HG03354 (cell line): ENCODE results near the gene ADGRG6.

ENCODE experiments used
- ATAC-seq: cut with Tn5 transposase; IDR thresholded peaks from one replicate; pipeline ENCODE4 v1.9.1; 2021; ENCODE audit warnings: mild to moderate bottlenecking; ENCODE audit not compliant: unreplicated experiment, poor library complexity, severe bottlenecking

The ADGRG6 gene

GRCh38 chr6:142289687-142290086 is 12.1 kb upstream of the ADGRG6 start:
- ATAC-seq = no peak

- ATAC-seq = no peak
These were observed 11.0 kb upstream of the ADGRG6 start for GRCh38 chr6:142290851-142291250.

DNA sequence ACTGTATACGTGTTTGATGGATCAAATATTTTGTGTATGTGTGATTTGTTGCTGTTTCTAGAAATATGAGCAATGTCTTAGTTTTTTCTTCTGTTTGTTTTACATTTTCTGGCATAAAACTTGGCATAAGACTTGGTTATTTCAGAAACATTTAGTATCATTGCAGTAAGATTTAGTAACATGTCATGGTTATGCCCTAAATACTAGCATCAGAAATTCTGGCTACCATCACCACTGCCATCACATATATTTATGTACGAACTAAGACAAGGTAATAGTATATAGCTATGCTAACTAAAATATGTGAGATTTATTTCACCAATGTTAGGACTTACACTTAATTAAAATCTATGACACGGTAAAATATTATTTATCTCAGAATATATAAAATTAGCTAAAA is 10.3 kb upstream of the ADGRG6 start:
- no peak for ATAC-seq

DNA sequence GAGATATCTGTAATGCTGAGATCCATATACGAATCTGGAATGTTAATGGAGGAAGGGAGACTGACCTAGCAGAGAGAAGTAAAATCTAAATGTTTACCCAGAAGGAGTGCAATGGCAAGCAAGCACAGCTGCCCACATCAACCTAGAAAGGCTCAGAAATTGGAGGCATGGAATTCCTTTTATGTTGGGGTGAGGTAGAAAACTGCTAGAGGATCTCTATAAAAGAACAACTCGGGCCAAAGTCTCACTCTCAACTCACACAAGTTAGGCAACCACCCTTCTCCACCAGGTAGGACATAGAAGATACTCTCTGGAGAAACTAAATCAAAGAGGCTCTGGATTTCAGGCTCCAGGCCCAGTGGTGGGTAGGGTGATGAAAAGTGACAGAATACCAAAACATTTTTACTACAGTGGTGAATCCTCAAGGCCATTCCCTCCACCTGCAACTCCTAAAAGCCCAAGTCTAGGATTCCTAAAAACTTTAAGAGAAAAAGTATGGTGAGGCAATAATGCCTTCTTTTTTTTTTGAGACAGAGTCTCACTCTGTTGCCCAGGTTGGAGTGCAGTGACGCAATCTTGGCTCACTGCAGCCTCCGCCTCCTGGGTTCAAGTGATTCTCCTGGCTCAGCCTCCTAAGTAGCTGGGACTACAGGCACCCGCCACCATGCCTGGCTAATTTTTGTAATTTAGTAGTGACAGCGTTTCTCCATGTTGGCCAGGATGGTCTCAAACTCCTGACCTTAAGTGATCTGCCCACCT is 9.5 kb upstream of the ADGRG6 start:
- ATAC-seq = no peak

DNA sequence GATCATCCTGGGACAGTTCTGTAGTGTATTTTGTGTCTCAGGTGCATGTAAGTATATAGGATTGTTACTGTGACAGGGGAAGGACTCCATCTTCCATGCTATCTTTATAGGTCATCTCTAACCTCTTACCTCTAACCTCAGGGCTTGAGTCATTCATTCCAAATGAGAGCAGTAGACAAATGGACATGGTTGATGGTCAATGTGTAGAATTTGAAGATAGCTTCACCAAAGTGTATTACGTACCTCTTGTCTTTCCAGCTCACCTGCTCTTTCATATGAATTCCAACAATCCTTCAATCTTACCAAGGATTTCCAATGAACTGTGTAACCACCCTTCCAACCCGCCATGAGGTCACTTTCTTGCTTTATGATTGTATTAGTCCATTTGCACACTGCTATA is 8.7 kb upstream of the ADGRG6 start:
- no peak for ATAC-seq

GRCh38 chr6:142294679-142295078 is 7.1 kb upstream of the ADGRG6 start:
- no peak for ATAC-seq

- ATAC-seq = no peak
These were observed 4.7 kb upstream of the ADGRG6 start for GRCh38 chr6:142296975-142297604.

DNA sequence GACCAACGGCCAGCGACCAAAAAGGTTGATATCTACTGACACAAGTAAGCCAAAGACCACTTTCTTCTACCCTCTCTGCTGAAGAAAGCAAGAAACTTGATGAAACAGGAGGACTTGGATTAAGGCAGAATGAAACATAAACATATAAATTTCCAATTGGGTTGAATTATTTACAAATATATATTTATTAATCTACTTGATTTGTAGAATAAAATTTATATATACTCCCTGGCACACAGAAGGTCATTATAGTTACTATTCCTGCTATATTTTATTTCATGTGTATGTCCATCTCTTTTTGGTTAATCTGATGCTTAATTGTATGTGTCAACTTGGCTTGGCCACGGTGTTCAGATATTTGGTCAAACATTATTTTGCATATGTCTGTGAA is 4.2 kb upstream of the ADGRG6 start:
- no peak for ATAC-seq

DNA sequence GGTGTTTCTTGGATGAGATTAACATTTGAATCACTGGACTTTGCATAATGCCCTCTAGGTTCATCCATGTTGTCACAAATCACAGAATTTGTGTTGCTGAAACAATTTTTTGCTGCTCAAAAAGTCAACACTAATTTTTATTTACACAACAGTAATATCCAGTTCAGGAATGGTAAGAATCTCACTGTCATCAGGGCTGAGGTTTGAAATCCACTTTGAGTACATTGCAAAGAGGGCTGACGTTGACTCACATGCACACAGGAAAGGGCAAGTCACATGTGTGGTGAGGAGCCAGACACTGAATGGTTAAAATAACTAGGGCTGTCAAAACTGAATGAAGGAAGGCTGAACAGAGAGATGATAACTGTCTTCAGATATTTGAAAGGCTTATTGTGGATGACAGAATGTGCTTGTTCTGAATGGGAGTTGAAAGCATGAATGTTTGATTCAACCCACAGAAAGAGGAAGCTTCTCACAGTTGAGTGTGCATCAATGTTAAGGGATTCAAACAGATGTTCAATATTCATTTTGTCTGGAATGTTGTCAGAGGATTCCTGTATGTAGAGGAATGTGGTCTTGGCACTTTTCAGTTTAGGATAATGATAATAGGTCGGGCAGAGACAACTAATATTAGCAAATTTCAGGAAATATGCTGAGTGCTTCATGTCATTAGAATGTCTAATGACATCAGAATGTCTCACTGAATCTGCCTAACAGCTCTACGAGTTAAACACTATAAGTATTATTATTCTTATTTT is 3.6 kb upstream of the ADGRG6 start:
- ATAC-seq = no peak

GRCh38 chr6:142300302-142300701 is 1.5 kb upstream of the ADGRG6 start:
- ATAC-seq = no peak

DNA sequence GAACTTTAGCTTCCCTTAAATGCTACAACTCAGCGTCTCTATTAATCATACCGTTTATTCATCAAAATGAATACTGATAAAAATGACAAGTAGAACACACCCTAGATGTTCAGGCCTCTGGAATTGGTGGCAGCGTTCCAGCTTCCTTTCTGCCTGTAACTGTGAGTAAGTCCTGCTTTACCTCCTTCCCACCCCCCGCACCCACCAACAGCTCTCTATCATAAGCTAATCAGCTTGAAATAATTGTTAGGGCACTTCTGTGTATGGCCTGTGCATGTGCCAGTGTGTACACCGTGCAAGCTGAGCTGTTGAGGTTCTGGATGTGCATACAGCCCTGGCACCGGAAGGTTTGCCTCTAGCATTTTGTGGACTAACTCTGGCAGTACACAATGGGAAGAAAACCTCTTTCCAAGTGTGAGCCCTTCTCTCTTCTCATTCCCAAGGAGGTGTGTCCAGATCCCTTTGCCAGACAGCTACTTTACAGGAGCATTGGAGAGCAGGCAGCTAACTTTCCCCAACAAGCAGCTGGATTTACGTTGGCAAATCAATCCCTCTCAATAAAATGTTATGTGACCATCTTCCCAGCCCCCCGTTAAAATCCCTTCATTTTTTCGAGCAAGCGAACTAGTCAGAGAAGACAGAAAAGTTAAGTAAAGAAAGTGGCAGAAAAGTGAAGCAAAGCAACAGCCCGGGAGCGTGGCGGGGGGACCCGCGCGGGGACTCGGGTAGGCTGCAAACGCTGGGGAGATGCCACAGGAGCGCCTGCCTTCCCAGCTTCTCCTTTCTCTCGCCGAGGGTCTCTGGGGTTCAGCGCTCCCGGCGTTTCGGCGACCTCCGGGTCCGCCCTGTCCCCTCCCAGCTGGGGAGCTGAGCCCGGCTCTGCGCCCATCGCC is 803 bp upstream of the ADGRG6 start:
- ATAC-seq = no peak

GRCh38 chr6:142302421-142303175 is 791 bp downstream of the ADGRG6 start:
- ATAC-seq = no peak

GRCh38 chr6:142303176-142303533 is 1.3 kb downstream of the ADGRG6 start:
- ATAC-seq = no peak

GRCh38 chr6:142304241-142304640 is 2.4 kb downstream of the ADGRG6 start:
- no peak for ATAC-seq

DNA sequence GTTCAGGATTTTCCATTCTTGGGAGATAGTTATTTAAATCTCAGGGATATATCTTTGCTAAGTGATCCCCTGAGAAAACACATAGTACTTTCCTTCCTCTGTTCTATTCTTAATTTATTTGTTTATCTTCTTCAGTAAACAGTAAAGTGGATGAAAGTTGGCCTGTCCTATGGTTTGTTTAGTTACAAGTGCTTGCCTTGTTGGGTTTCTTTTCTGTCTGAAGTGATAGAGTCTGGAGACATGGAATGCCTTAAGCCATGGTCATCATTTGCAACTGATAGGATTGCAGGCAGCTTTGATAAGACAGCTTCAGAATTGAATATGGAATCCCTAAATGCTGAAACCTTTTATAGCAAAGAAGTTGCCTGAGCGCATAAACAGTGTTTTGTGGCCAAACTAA is 4.9 kb downstream of the ADGRG6 start:
- no peak for ATAC-seq

DNA sequence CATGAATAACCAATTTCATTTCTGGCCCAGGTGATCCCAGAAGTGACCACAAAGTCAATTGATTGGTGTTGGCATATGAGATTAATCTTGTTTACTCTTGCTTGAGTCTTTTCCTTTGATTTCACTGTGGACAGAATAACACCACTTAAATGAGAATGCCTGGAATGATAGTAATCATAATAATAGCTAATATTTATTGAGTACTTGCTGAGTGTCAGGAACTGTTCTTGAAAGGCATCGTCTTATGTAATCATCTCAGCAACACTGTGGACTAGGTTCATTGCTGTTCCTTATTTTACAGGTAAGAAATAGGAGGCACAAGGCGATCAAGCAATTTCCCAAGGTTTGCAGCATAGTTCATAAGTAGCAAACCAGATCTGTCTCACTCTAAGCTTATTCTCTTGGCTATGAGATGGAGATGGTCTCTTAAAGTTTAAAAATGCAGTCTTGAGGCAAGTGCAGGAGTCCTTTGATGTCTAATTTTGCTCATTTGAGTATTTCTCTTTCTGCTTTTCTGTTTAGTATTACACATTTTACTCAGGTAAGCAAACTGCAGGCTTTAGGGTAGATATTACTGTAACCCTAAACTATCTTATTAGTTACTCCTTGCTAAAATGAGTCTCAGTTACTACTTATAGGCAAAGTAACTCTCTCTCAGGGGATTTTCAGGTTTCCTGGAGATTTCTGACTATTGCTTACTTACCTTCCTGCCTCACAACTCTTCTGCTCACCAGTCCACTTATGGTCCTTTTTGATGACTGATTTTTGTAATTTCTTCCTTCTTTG is 6.3 kb downstream of the ADGRG6 start:
- no peak for ATAC-seq

DNA sequence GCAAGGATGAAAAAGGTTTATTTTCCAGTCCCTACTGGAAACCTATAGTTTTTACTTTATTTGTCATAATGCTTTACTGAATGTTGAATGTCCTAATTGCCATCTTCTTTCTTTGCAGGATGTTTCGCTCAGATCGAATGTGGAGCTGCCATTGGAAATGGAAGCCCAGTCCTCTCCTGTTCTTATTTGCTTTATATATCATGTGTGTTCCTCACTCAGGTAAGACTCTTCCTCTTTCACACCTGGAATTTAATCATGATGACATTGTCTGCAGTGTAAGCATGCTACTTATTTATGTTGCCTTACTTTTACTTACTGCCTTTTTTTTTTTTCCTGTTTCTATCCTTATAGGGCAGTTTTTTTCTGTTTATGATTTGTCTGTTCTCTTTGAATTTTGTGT is 7.6 kb downstream of the ADGRG6 start:
- no peak for ATAC-seq

DNA sequence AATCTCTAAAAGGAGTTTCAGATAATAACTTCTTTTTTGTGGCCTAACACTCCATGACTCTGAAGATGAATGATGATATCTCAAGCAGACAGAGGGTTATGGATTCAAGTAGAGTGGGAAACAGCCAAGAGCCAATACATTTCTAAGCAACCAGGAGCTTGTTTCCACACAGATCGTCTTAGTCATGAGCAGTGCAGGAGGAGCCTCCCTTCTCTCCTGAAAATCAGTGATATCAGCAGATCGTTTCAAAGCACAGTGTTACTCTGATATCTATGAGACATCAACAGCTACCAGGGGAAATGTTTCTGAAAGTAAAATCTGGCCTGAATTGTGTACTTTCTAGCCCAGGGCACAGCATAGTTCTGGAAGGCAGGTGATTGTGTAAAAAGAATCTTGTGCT is 11.5 kb downstream of the ADGRG6 start:
- no peak for ATAC-seq
